NCI-H2107 treated with DMSO at 0.1 percent for 48 hours (cell line): ENCODE measurements around the gene NQO1.

Source experiments
- DNase-seq: peaks from one replicate; lab custom pipeline; 2025; ENCODE audit not compliant: unreplicated experiment; lab: John Stamatoyannopoulos, UW

The NQO1 gene

GRCh38 chr16:69707920-69708683 is 18.3 kb downstream of the NQO1 start:
- DNase-seq = no peak

GRCh38 chr16:69706975-69707340 is 19.4 kb downstream of the NQO1 start:
- DNase-seq = no peak

GRCh38 chr16:69706256-69706974 is 19.9 kb downstream of the NQO1 start:
- DNase-seq = no peak

- no peak for DNase-seq
Measured at GRCh38 chr16:69703638-69704037, 22.7 kb downstream of the NQO1 start.

- no peak for DNase-seq
Measured at GRCh38 chr16:69701866-69702265, 24.5 kb downstream of the NQO1 start.

- no peak for DNase-seq
Measured at GRCh38 chr16:69701452-69701851, 24.9 kb downstream of the NQO1 start.

- no peak for DNase-seq
Measured at GRCh38 chr16:69699915-69700314, 26.4 kb downstream of the NQO1 start.

- DNase-seq = no peak
Measured at GRCh38 chr16:69698404-69698803, 28.0 kb downstream of the NQO1 start.

- DNase-seq = no peak
Measured at GRCh38 chr16:69693916-69694315, 32.4 kb downstream of the NQO1 start.

- no peak for DNase-seq
Measured at GRCh38 chr16:69691980-69692911, 34.1 kb downstream of the NQO1 start.

GRCh38 chr16:69688589-69688988 is 37.8 kb downstream of the NQO1 start:
- DNase-seq = no peak

- DNase-seq = no peak
Measured at GRCh38 chr16:69680358-69680757, 46.0 kb downstream of the NQO1 start.

GRCh38 chr16:69672998-69673713 is 53.2 kb downstream of the NQO1 start:
- DNase-seq = no peak

- no peak for DNase-seq
Measured at GRCh38 chr16:69672315-69672997, 53.9 kb downstream of the NQO1 start.

- no peak for DNase-seq
Measured at GRCh38 chr16:69669577-69669976, 56.8 kb downstream of the NQO1 start.

GRCh38 chr16:69663846-69664245 is 62.5 kb downstream of the NQO1 start:
- no peak for DNase-seq

- no peak for DNase-seq
Measured at GRCh38 chr16:69662901-69663300, 63.5 kb downstream of the NQO1 start.

GRCh38 chr16:69660166-69660565 is 66.2 kb downstream of the NQO1 start:
- peak; percentile 24 for DNase-seq
